HepG2 (cell line): Measurements from ENCODE around the gene KCNK7. TPM values are rescaled to one million over a fixed set of nuclear protein-coding genes. Genes with fewer than 3 reads are reported as not detected.

Experiments
- EP300 ChIP-seq, 3 experiments: sonication (generic) in 1 of 3; formaldehyde crosslinking in 1 of 3; IDR thresholded peaks; 2 replicates each; pipeline versions ENCODE4 v1.5.1 to v1.6.1; 2011 to 2020; ENCODE audit warnings: low read depth in 2 of 3, low read length in 2 of 3, borderline replicate concordance in 1 of 3, improper control_type of control experiment in 1 of 3, mild to moderate bottlenecking in 1 of 3, missing genetic modification reagents in 1 of 3, moderate library complexity in 1 of 3
- FOSL2 ChIP-seq: sonication (generic); formaldehyde crosslinking; IDR thresholded peaks from 2 replicates; pipeline ENCODE4 v1.4.0; 2020; ENCODE audit warnings: missing genetic modification reagents
- HDAC2 ChIP-seq: sonication (generic); formaldehyde crosslinking; IDR thresholded peaks from 2 replicates; pipeline ENCODE4 v1.4.0; 2020; ENCODE audit warnings: missing genetic modification reagents
- HMGA1 ChIP-seq: sonication (generic); formaldehyde crosslinking; conservative IDR thresholded peaks from 2 replicates; pipeline ENCODE4 v1.4.0; 2020; ENCODE audit warnings: missing genetic modification reagents
- JARID2 ChIP-seq: sonication (generic); formaldehyde crosslinking; IDR thresholded peaks from 2 replicates; pipeline ENCODE4 v1.8.1; 2023; ENCODE audit warnings: missing genetic modification reagents, inconsistent platforms; ENCODE audit not compliant: insufficient replicate concordance
- MEIS2 ChIP-seq: sonication (generic); formaldehyde crosslinking; IDR thresholded peaks from 2 replicates; pipeline ENCODE4 v1.9.0; 2021; ENCODE audit warnings: mild to moderate bottlenecking, missing genetic modification reagents
- MLX ChIP-seq: IDR thresholded peaks from 2 replicates; pipeline ENCODE4 v1.6.1; 2016
- MYPOP ChIP-seq: sonication (generic); formaldehyde crosslinking; IDR thresholded peaks from 2 replicates; pipeline ENCODE4 v1.8.1; 2023; ENCODE audit warnings: mild to moderate bottlenecking, moderate library complexity, missing genetic modification reagents
- NCOR1 ChIP-seq: fragments of 200-600 bp; sonication (generic); IDR thresholded peaks from 2 replicates; pipeline ENCODE4 v1.7.0; 2017; ENCODE audit warnings: antibody characterized with exemption, low read length, borderline replicate concordance
- SMC3 ChIP-seq: IDR thresholded peaks from 2 replicates; pipeline ENCODE4 v1.6.1; 2011; ENCODE audit warnings: low read length, improper control_type of control experiment
- SNAPC5 ChIP-seq: sonication (generic); formaldehyde crosslinking; IDR thresholded peaks from 2 replicates; pipeline ENCODE4 v1.8.1; 2023; ENCODE audit warnings: mild to moderate bottlenecking, missing genetic modification reagents, borderline replicate concordance
- SP5 ChIP-seq: IDR thresholded peaks from 2 replicates; pipeline ENCODE4 v1.6.1; 2016; ENCODE audit warnings: low read depth, borderline replicate concordance
- TAF1 ChIP-seq: sonication (generic); formaldehyde crosslinking; IDR thresholded peaks from 2 replicates; pipeline ENCODE4 v1.4.0; 2020; ENCODE audit warnings: missing genetic modification reagents
- ZBTB7B ChIP-seq: sonication (generic); formaldehyde crosslinking; IDR thresholded peaks from 2 replicates; pipeline ENCODE4 v1.4.0; 2020; ENCODE audit warnings: missing genetic modification reagents
- ZFP41 ChIP-seq: sonication (generic); formaldehyde crosslinking; IDR thresholded peaks from 2 replicates; pipeline ENCODE4 v1.4.0; 2020; ENCODE audit warnings: mild to moderate bottlenecking, missing genetic modification reagents, borderline replicate concordance
- ZNF232 ChIP-seq: sonication (generic); formaldehyde crosslinking; IDR thresholded peaks from 2 replicates; pipeline ENCODE4 v1.4.0; 2020; ENCODE audit warnings: missing genetic modification reagents, borderline replicate concordance
- ZNF503 ChIP-seq: sonication (generic); formaldehyde crosslinking; IDR thresholded peaks from 2 replicates; pipeline ENCODE4 v1.4.0; 2020; ENCODE audit warnings: missing genetic modification reagents
- ZNF512B ChIP-seq: sonication (generic); formaldehyde crosslinking; IDR thresholded peaks from 2 replicates; pipeline ENCODE4 v1.5.1; 2020; ENCODE audit warnings: missing genetic modification reagents, mild to moderate bottlenecking, borderline replicate concordance
- ZNF574 ChIP-seq: sonication (generic); formaldehyde crosslinking; IDR thresholded peaks from 2 replicates; pipeline ENCODE4 v1.4.0; 2020; ENCODE audit warnings: missing genetic modification reagents
- ZNF788 ChIP-seq: sonication (generic); formaldehyde crosslinking; IDR thresholded peaks from 2 replicates; pipeline ENCODE4 v1.5.0; 2020; ENCODE audit warnings: mild to moderate bottlenecking, missing genetic modification reagents, borderline replicate concordance
- polyA plus RNA-seq, 8 experiments: library from polyadenylated mRNA; depleted of rRNA in 3 of 8; stranded (reverse) in 7 of 8; unstranded in 1 of 8; fragments of >200 nt; fragmentation: Illumina TruSeq in 4 of 8; extraction: Trizol in 4 of 8; gene quantifications; 2 replicates each; pipeline versions ENCODE4 v1.2.1 to v1.2.3, GENCODE V29; 2011 to 2016; ENCODE audit warnings: low read depth in 4 of 8, missing spikeins in 1 of 8, mixed read lengths in 1 of 8; ENCODE audit not compliant: insufficient read depth in 1 of 8
- total RNA-seq, 5 experiments: library from RNA; depleted of rRNA; stranded (reverse); fragments of >200 nt; fragmentation: Illumina TruSeq; extraction: Trizol; gene quantifications; 2 replicates each; pipeline ENCODE4 v1.2.3, GENCODE V29; 2016; ENCODE audit warnings: low read depth in 1 of 5

KCNK7 gene
- total and polyA plus RNA-seq, 2 of the 13 experiments (the other 11 are each of a cell fraction or from before 2014, with no cell fraction given): 0.11 TPM; not detected in 1

GRCh38 chr11:65555693-65556231 is 39.8 kb downstream of the KCNK7 start (continued):
- TF ChIP-seq ZNF574 (CRISPR knock-in tag) (no peak), FOSL2 (peak; percentile 89), SP5 (peak; percentile 65; the same call in 1 of the 2 replicates), EP300 (IDR thresholded peaks at IDR 0.05; ENCODE audit: low read depth in 2 of 2, low read length in 2 of 2) (peak in 1 of 2 experiments; percentile 25; a peak in 1 of 4 replicates), EP300 (CRISPR knock-in tag; IDR thresholded peaks at IDR 0.05; ENCODE audit: borderline replicate concordance) (no peak), JARID2 (CRISPR knock-in tag) (no peak), TAF1 (CRISPR knock-in tag) (peak; percentile 38; the same call in 1 of the 2 replicates), ZNF503 (CRISPR knock-in tag) (no peak), ZNF512B (CRISPR knock-in tag) (no peak), HMGA1 (CRISPR knock-in tag) (no peak), NCOR1 (no peak), SMC3 (no peak), ZNF232 (CRISPR knock-in tag) (no peak), MEIS2 (CRISPR knock-in tag) (0 out of 2 replicates have a peak, but pooled peaks have one; percentile 42), SNAPC5 (CRISPR knock-in tag) (no peak), MLX (CRISPR knock-in tag) (no peak), ZBTB7B (CRISPR knock-in tag) (peak; percentile 59; the same call in 1 of the 2 replicates), HDAC2 (CRISPR knock-in tag) (peak; percentile 61), ZFP41 (CRISPR knock-in tag) (no peak), ZNF788 (CRISPR knock-in tag) (peak; percentile 60; the same call in 1 of the 2 replicates), MYPOP (CRISPR knock-in tag) (no peak)
